Upper lobe of left lung (tissue), 4 donors: ENCODE results near the gene TMEM134.
"Not testable (repeated sequence)": the region's sequence is repeated elsewhere in the genome, so short reads cannot be mapped to it uniquely, and the experiment has no call there.

Experiments
- POLR2A ChIP-seq, 4 donors: fragments of 450-650 bp; IDR thresholded peaks; one replicate each; pipeline ENCODE4 v1.5.1; 2016 to 2017; ENCODE audit warnings: antibody characterized with exemption in 4 of 4, mild to moderate bottlenecking in 2 of 4
- TF ChIP-seq, protein P1 (sequence below), 6 experiments: fragments of 450-650 bp in 4 of 6; fragments of 200-600 bp in 2 of 6; sonication (generic) in 2 of 6; IDR thresholded peaks; one replicate each; pipeline ENCODE4 v1.5.1; 2016 to 2019; ENCODE audit warnings: antibody characterized with exemption in 6 of 6

DNA sequence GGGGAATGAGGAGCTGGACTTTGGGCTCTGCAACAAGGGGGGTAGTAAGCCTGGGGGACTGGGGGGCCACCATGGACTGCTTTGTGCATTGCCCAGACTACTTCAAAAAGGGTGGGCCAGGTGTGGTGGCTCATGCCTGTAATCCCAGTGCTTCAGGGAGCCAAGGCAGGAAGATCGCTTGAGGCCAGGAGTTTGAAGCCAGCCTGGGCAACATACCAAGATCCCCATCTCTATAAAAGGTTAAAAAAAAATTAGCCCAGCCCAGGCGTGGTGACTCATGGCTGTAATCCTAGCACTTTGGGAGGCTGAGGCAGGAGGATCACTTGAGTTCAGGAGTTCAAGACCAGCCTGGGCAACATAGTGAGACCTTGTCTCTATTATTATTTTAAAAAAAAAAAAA, 3.5 kb downstream of the TMEM134 start:
- TF ChIP-seq, protein P1, sequence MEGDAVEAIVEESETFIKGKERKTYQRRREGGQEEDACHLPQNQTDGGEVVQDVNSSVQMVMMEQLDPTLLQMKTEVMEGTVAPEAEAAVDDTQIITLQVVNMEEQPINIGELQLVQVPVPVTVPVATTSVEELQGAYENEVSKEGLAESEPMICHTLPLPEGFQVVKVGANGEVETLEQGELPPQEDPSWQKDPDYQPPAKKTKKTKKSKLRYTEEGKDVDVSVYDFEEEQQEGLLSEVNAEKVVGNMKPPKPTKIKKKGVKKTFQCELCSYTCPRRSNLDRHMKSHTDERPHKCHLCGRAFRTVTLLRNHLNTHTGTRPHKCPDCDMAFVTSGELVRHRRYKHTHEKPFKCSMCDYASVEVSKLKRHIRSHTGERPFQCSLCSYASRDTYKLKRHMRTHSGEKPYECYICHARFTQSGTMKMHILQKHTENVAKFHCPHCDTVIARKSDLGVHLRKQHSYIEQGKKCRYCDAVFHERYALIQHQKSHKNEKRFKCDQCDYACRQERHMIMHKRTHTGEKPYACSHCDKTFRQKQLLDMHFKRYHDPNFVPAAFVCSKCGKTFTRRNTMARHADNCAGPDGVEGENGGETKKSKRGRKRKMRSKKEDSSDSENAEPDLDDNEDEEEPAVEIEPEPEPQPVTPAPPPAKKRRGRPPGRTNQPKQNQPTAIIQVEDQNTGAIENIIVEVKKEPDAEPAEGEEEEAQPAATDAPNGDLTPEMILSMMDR (IDR thresholded peaks at IDR 0.05), result not testable (repeated sequence)
- TF ChIP-seq POLR2A (IDR thresholded peaks at IDR 0.05), result not testable (repeated sequence)
